ENCODE measurements around the gene SLC45A3. TPM values are rescaled to one million over a fixed set of nuclear protein-coding genes. Genes with fewer than 3 reads are reported as not detected.

SLC45A3 gene
- total and polyA plus RNA-seq, 2 of the 8 experiments (the other 6 are each of a cell fraction or from before 2014, with no cell fraction given) = 13.0 to 14.3 TPM

- CTCF ChIA-PET (ENCODE audit: partially characterized antibody) = interaction anchor here (0.7 to 19.2 kb wide), 11 partner anchors 8 to 341 kb away, joined by 3 to 282 read pairs (median 3); no protein-coding TSS in a partner anchor
- Histone ChIP-seq H2BK5ac (ENCODE audit: low read depth, low read length) (no peak overlapping the region), H3K23me2 (ENCODE audit: low read depth, low read length) (peaks cover 3% of the 10 kb centered on the region; the same call in 1 of the 2 replicates), H3K27ac (ENCODE audit: low read depth, low read length) (no peak overlapping the region), H2AFZ (ENCODE audit: low read length) (no peak overlapping the region), H3K4me3 (ENCODE audit: extremely low read depth in 1 of 4, insufficient read depth in 2 of 4, low read depth in 3 of 4, low read length in 4 of 4) (no peak overlapping the region), H3K27me3 (replicated peaks in 1 of 4; ENCODE audit: control insufficient read depth in 3 of 4, extremely low read depth in 1 of 4, insufficient read depth in 3 of 4, low read length in 3 of 4) (0 out of 7 replicates have a peak, but pooled peaks cover 0 to 2% (median 0%) of the 10 kb centered on the region in 4 experiments), H3K9ac (replicated peaks in 1 of 4; ENCODE audit: extremely low read depth in 1 of 4, low read depth in 3 of 4, low read length in 3 of 4) (no peak overlapping the region), H2BK15ac (ENCODE audit: low read length) (no peak overlapping the region), H2BK120ac (replicated peaks; ENCODE audit: low read depth, low read length) (no peak overlapping the region), H2BK12ac (ENCODE audit: low read depth, low read length) (no peak overlapping the region), H3K56ac (replicated peaks; ENCODE audit: insufficient read length, low read depth, low read length) (no peak overlapping the region), H3K18ac (ENCODE audit: extremely low read depth, low read length) (no peak overlapping the region), H4K8ac (ENCODE audit: extremely low read depth, insufficient read depth, low read length) (no peak overlapping the region), H2AK5ac (ENCODE audit: low read depth, low read length) (no peak overlapping the region), H3K4me2 (ENCODE audit: insufficient read depth in 1 of 2, low read depth in 2 of 2, low read length in 2 of 2) (no peak overlapping the region), H3K36me3 (ENCODE audit: control insufficient read depth in 2 of 4, insufficient read depth in 4 of 4, low read length in 3 of 4) (no peaks in the 10 kb centered on the region), H2BK20ac (ENCODE audit: low read length) (no peak overlapping the region), H3K4me1 (replicated peaks in 1 of 4; ENCODE audit: control insufficient read depth in 3 of 4, insufficient read depth in 4 of 4, low read length in 3 of 4) (no peaks in the 10 kb centered on the region), H3K23ac (ENCODE audit: insufficient read length) (no peak overlapping the region), H3K4ac (replicated peaks; ENCODE audit: insufficient read length, low read depth, low read length) (no peak overlapping the region), H3K14ac (ENCODE audit: insufficient read length) (no peak overlapping the region), H4K20me1 (replicated peaks in 1 of 2; ENCODE audit: control insufficient read depth in 1 of 2, insufficient read depth in 2 of 2, low read length in 2 of 2) (peaks cover 0 to 1% of the 10 kb centered on the region in 2 experiments), H4K5ac (ENCODE audit: insufficient read length, low read depth, low read length) (no peak overlapping the region), H3K9me3 (ENCODE audit: insufficient read depth in 2 of 2, low read depth in 1 of 2, low read length in 1 of 2) (no peaks in the 10 kb centered on the region), H3K79me2 (ENCODE audit: control insufficient read depth in 1 of 2, insufficient read depth in 2 of 2, low read length in 2 of 2) (no peaks in the 10 kb centered on the region), H4K91ac (replicated peaks; ENCODE audit: insufficient read length, low read length) (no peak overlapping the region), H3K79me1 (ENCODE audit: low read depth, low read length) (no peaks in the 10 kb centered on the region)
- FAIRE-seq (no peak), DNase-seq (ENCODE audit: low read depth in 1 of 2, low spot score in 2 of 2) (no peak)
- TF ChIP-seq NRF1 (IDR thresholded peaks at IDR 0.05; ENCODE audit: low read depth, low read length) (no peak), BCL11A (IDR thresholded peaks at IDR 0.05; ENCODE audit: low read depth in 2 of 2, low read length in 2 of 2) (no peak), CREB1 (IDR thresholded peaks at IDR 0.05) (no peak)
- TF ChIP-seq, protein P1, sequence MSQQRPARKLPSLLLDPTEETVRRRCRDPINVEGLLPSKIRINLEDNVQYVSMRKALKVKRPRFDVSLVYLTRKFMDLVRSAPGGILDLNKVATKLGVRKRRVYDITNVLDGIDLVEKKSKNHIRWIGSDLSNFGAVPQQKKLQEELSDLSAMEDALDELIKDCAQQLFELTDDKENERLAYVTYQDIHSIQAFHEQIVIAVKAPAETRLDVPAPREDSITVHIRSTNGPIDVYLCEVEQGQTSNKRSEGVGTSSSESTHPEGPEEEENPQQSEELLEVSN (IDR thresholded peaks at IDR 0.05) = no peak
- WGBS, 2 experiments (ENCODE audit: extremely low coverage in 1 of 2, insufficient coverage in 1 of 2, insufficient read length in 1 of 2, insufficient replicate concordance in 2 of 2, low coverage in 1 of 2, low lambda C conversion rate in 2 of 2, missing lambda C conversion rate in 1 of 2) = 80% methylated on average over 4 of the region's 4 CpGs; no CpG with 5 or more reads in 1 of the 2 experiments
- POLR2A ChIA-PET (ENCODE audit: partially characterized antibody) = interaction anchor here (0.7 to 2.9 kb wide), 4 partner anchors 9 to 75 kb away, joined by 3 to 11 read pairs (median 3); no protein-coding TSS in a partner anchor
These were observed 43.6 kb downstream of the SLC45A3 start for GRCh38 chr1:205636732-205637131.

Data from H1 (cell line).